ENCODE measurements around the gene BRICD5.

The BRICD5 gene

DNA sequence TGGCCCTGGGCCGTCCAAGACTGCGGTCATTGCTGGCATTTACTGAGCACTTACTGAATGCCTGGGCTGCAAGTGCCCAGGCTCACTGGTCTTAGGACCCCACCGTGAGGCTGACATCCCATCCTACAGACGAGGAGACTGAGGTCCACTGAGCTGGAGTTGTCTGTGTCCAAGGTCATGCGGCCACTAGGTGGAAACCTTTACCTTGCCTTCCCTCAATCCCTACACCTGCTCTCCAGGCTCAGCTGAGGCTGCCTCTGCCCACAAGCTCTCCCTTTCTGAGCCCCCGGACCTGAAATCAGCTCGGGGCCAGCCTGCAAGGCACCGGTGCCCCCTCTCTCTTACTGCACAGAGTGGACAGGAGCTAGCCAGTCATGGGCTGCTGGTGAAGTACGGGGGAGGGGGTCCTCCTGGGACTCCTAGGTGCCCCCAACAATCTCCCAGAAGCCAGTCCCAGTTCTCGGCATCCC is 15.8 kb downstream of the BRICD5 start (continued):
- TF ChIP-seq SP2 (tag by site-specific recombination; IDR thresholded peaks at IDR 0.05) (no peak), ZNF701 (tag by site-specific recombination; IDR thresholded peaks at IDR 0.05) (no peak), ZBTB44 (tag by site-specific recombination; IDR thresholded peaks at IDR 0.05) (no peak), KLF1 (tag by site-specific recombination; IDR thresholded peaks at IDR 0.05) (no peak), ZNF24 (tag by site-specific recombination; IDR thresholded peaks at IDR 0.05) (0 out of 2 replicates have a peak, but pooled peaks have one; percentile 26), YY1 (tag by site-specific recombination; IDR thresholded peaks at IDR 0.05) (no peak), ZNF26 (tag by site-specific recombination; IDR thresholded peaks at IDR 0.05) (no peak), SALL2 (tag by site-specific recombination; IDR thresholded peaks at IDR 0.05; ENCODE audit: borderline replicate concordance) (no peak), AEBP2 (tag by site-specific recombination; IDR thresholded peaks at IDR 0.05; ENCODE audit: borderline replicate concordance) (no peak), ZNF600 (tag by site-specific recombination; IDR thresholded peaks at IDR 0.05) (no peak), MEIS1 (CRISPR knock-in tag; IDR thresholded peaks at IDR 0.05; ENCODE audit: borderline replicate concordance) (no peak), ZNF423 (tag by site-specific recombination; IDR thresholded peaks at IDR 0.05) (no peak), ZNF510 (tag by site-specific recombination; IDR thresholded peaks at IDR 0.05; ENCODE audit: insufficient replicate concordance) (no peak), ZFHX2 (tag by site-specific recombination; conservative IDR thresholded peaks at IDR 0.05) (0 out of 2 replicates have a peak, but pooled peaks have one; percentile 19), PRDM4 (tag by site-specific recombination; IDR thresholded peaks at IDR 0.05) (no peak), ZNF830 (tag by site-specific recombination; IDR thresholded peaks at IDR 0.05; ENCODE audit: low read depth) (no peak), ZNF214 (tag by site-specific recombination; IDR thresholded peaks at IDR 0.05; ENCODE audit: borderline replicate concordance) (no peak)

DNA sequence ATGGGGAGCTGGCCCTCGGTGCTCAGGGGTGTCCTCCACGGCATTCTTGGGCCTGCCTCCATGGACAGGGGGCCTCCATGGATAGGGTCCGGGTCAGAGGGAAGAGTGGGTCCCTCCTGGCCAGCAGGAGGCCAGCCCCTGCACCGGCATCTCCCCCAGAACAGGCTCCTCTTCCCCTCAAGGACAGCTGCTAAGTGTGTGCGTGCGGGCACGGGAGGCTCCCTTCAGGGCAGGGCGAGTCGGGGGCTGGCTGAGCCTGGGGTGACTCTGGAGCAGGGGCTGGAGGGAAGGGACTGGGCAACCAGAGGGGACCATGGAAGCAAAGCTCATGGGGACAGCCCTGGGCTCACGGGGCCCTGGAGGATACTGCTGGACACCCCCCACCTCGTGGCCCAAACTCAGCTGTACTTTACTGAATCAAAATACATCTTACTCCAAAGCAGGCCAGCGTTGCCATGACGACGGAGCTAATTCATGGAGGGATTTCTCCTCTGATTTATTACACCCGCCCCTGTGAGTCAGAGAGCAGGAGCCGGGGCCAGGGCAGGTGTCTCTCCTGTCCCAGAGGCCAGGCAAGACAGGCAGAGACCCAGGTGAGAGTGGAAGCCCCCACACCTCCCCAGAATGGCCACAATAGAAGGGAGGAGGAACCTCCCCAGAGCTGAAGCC is 16.4 kb downstream of the BRICD5 start:
- CTCF ChIA-PET, result interaction anchor here (0.5 to 3.4 kb wide), 14 partner anchors 9 to 1950 kb away, joined by 3 to 28 read pairs (median 4); partner anchors contain the start of genes ABCA3, ECI1 and MLST8
- H3K27ac ChIP-seq (ENCODE audit: extremely low read depth, low read depth, low read length), result no peak overlapping the region
- no peak overlapping the region for H3K4me3 ChIP-seq (ENCODE audit: low read depth, low read length)

More for the DNA sequence above, 16.4 kb downstream of the BRICD5 start:
- peaks cover 9% of the 10 kb centered on the region; the same call in 1 of the 2 replicates for H3K4me1 ChIP-seq (ENCODE audit: control insufficient read depth, insufficient read depth, low read length)
- POLR2A ChIA-PET, result interaction anchor here (0.6 to 2.5 kb wide), 12 partner anchors 10 to 266 kb away, joined by 3 to 30 read pairs (median 6); partner anchors contain the start of genes BRICD5, DNASE1L2, ECI1 and MLST8
- no peaks in the 10 kb centered on the region for H3K9me3 ChIP-seq (ENCODE audit: control insufficient read depth, insufficient read depth, low read depth, low read length)
- TF ChIP-seq RBAK (tag by site-specific recombination; IDR thresholded peaks at IDR 0.05) (no peak), ZNF560 (tag by site-specific recombination; IDR thresholded peaks at IDR 0.05; ENCODE audit: borderline replicate concordance) (no peak), ZBTB20 (tag by site-specific recombination; IDR thresholded peaks at IDR 0.05) (0 out of 2 replicates have a peak, but pooled peaks have one; percentile 11)
- TF ChIP-seq, protein P1, sequence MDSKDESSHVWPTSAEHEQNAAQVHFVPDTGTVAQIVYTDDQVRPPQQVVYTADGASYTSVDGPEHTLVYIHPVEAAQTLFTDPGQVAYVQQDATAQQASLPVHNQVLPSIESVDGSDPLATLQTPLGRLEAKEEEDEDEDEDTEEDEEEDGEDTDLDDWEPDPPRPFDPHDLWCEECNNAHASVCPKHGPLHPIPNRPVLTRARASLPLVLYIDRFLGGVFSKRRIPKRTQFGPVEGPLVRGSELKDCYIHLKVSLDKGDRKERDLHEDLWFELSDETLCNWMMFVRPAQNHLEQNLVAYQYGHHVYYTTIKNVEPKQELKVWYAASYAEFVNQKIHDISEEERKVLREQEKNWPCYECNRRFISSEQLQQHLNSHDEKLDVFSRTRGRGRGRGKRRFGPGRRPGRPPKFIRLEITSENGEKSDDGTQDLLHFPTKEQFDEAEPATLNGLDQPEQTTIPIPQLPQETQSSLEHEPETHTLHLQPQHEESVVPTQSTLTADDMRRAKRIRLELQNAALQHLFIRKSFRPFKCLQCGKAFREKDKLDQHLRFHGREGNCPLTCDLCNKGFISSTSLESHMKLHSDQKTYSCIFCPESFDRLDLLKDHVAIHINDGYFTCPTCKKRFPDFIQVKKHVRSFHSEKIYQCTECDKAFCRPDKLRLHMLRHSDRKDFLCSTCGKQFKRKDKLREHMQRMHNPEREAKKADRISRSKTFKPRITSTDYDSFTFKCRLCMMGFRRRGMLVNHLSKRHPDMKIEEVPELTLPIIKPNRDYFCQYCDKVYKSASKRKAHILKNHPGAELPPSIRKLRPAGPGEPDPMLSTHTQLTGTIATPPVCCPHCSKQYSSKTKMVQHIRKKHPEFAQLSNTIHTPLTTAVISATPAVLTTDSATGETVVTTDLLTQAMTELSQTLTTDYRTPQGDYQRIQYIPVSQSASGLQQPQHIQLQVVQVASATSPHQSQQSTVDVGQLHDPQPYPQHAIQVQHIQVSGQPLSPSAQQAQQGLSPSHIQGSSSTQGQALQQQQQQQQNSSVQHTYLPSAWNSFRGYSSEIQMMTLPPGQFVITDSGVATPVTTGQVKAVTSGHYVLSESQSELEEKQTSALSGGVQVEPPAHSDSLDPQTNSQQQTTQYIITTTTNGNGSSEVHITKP (tag by site-specific recombination; IDR thresholded peaks at IDR 0.05), result peak; percentile 42; the same call in 1 of the 2 replicates
- H3K36me3 ChIP-seq (ENCODE audit: control insufficient read depth in 2 of 2, insufficient read depth in 1 of 2, low read length in 2 of 2), result no peaks in the 10 kb centered on the region
